WTC11 (cell line): ENCODE results near the gene MED22. TPM values are rescaled to one million over a fixed set of nuclear protein-coding genes. Genes with fewer than 3 reads are reported as not detected.

ENCODE experiments used
- ATAC-seq: fragments of 200-7000 bp; cut with Tn5 transposase; 2 replicates; pipeline ENCODE4 v1.10.0; 2021; ENCODE audit warnings: mild to moderate bottlenecking, moderate library complexity
- CTCF ChIA-PET: fragments of 300-600 bp; sonication (Branson Sonifier 250); formaldehyde crosslinking; loops from one replicate; lab custom pipeline; 2021; ENCODE audit warnings: antibody characterized with exemption; lab: Charles Lee
- POLR2A ChIA-PET: fragments of 350-600 bp; sonication (Branson Sonifier 250); formaldehyde crosslinking; loops from one replicate; lab custom pipeline; 2021; ENCODE audit warnings: antibody characterized with exemption; lab: Charles Lee
- DNase-seq: peaks from one replicate; pipeline ENCODE4 v3.0.0; 2021; ENCODE audit warnings: low spot score
- H3K27ac Mint-ChIP-seq: 2 replicates; pipeline ENCODE4 v1.8.0; 2021; ENCODE audit warnings: mixed read lengths
- H3K27me3 Mint-ChIP-seq: 2 replicates; pipeline ENCODE4 v1.8.0; 2021; ENCODE audit warnings: low read depth, mild to moderate bottlenecking, moderate library complexity, mixed read lengths
- H3K36me3 Mint-ChIP-seq: 2 replicates; pipeline ENCODE4 v1.8.0; 2021; ENCODE audit warnings: mixed read lengths
- H3K4me1 Mint-ChIP-seq: 2 replicates; pipeline ENCODE4 v1.8.0; 2022; ENCODE audit warnings: mixed read lengths
- H3K4me3 Mint-ChIP-seq: 2 replicates; pipeline ENCODE4 v1.8.0; 2021; ENCODE audit warnings: mild to moderate bottlenecking, moderate library complexity, mixed read lengths
- H3K9me3 Mint-ChIP-seq: 2 replicates; pipeline ENCODE4 v1.8.0; 2021; ENCODE audit warnings: mixed read lengths
- ATF3 ChIP-seq: sonication (generic); formaldehyde crosslinking; conservative IDR thresholded peaks from 2 replicates; pipeline ENCODE4 v1.8.1; 2022; ENCODE audit warnings: mild to moderate bottlenecking, missing genetic modification reagents
- ELF4 ChIP-seq: sonication (generic); formaldehyde crosslinking; IDR thresholded peaks from 2 replicates; pipeline ENCODE4 v1.8.1; 2022; ENCODE audit warnings: low read depth, mild to moderate bottlenecking, moderate library complexity, missing genetic modification reagents
- EMX1 ChIP-seq: fragments of 250-450 bp; sonication (Bioruptor Pico); IDR thresholded peaks from 2 replicates; pipeline ENCODE4 v1.8.0; 2021; ENCODE audit warnings: mild to moderate bottlenecking
- RELA ChIP-seq: sonication (generic); formaldehyde crosslinking; IDR thresholded peaks from 2 replicates; pipeline ENCODE4 v1.8.1; 2022; ENCODE audit warnings: missing genetic modification reagents, mild to moderate bottlenecking, borderline replicate concordance
- SMAD3 ChIP-seq: sonication (generic); formaldehyde crosslinking; IDR thresholded peaks from 2 replicates; pipeline ENCODE4 v1.8.0; 2022; ENCODE audit warnings: missing genetic modification reagents, mild to moderate bottlenecking, borderline replicate concordance
- SOX15 ChIP-seq: fragments of 250-450 bp; sonication (Bioruptor Pico); IDR thresholded peaks from 2 replicates; pipeline ENCODE4 v1.9.0; 2021; ENCODE audit warnings: mild to moderate bottlenecking
- ZNF232 ChIP-seq: sonication (generic); formaldehyde crosslinking; IDR thresholded peaks from 2 replicates; pipeline ENCODE4 v1.8.0; 2022; ENCODE audit warnings: mild to moderate bottlenecking, missing genetic modification reagents
- ZSCAN18 ChIP-seq: fragments of 250-450 bp; sonication (Bioruptor Pico); IDR thresholded peaks from 2 replicates; pipeline ENCODE4 v2.1.2; 2022; ENCODE audit warnings: mild to moderate bottlenecking, moderate library complexity
- total RNA-seq: library from RNA; stranded (reverse); gene quantifications from 3 replicates; pipeline ENCODE4 v1.2.3, GENCODE V29; 2021
- TF ChIP-seq, protein P1 (sequence below): sonication (generic); formaldehyde crosslinking; IDR thresholded peaks from 2 replicates; pipeline ENCODE4 v1.8.0; 2022; ENCODE audit warnings: mild to moderate bottlenecking, missing genetic modification reagents
- TF ChIP-seq, protein P2 (sequence below): sonication (generic); formaldehyde crosslinking; IDR thresholded peaks from 2 replicates; pipeline ENCODE4 v1.8.1; 2022; ENCODE audit warnings: mild to moderate bottlenecking, missing genetic modification reagents, moderate library complexity, borderline replicate concordance
- TF ChIP-seq, protein P3 (sequence below): sonication (generic); formaldehyde crosslinking; IDR thresholded peaks from 2 replicates; pipeline ENCODE4 v1.8.0; 2022; ENCODE audit warnings: mild to moderate bottlenecking, missing genetic modification reagents

Gene MED22
- total RNA-seq, 1 experiment from 2014 or later, result 59.5 TPM

- Mint-ChIP-seq H3K27ac (no peak overlapping the region), H3K4me3 (no peak overlapping the region), H3K27me3 (no peaks in the 10 kb centered on the region), H3K36me3 (peaks cover 63% of the 10 kb centered on the region)
- peak; percentile 49 for DNase-seq
- POLR2A ChIA-PET, result interaction anchor here (0.6 to 1.7 kb wide), 2 partner anchors 11 to 12 kb away, joined by 3 to 6 read pairs; no protein-coding TSS in a partner anchor
- TF ChIP-seq ZNF232, result no peak
- TF ChIP-seq, all 79 proteins: peak for 0
- peak; percentile 31 for ATAC-seq
- H3K4me1 Mint-ChIP-seq, result peaks cover 13% of the 10 kb centered on the region
- CTCF ChIA-PET, result interaction anchor here (0.6 to 3.5 kb wide), 47 partner anchors 9 to 494 kb away, joined by 3 to 74 read pairs (median 4); partner anchors contain the start of genes ABO, CACFD1, SLC2A6 and STKLD1
- H3K9me3 Mint-ChIP-seq, result no peaks in the 10 kb centered on the region
Measured at GRCh38 chr9:133342570-133342969, 5.4 kb downstream of the MED22 start.

DNA sequence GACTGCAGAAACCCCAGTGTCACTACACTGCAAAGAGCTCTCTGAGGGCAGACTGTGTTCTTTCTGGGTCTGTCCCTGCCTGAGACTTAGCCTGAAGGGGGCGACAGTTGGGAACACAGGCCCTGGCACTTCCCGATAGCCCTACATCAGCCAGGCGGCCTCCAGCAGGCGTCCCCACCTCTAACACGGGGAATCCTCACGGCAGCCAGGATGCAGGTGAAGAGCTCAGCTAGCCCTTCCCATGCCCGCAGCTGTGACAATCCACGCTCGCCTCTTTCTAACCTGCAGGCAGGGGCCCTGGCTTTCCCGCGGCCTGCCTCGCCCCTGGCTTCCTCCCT lies 5.9 kb downstream of the MED22 start:
- ChIA-PET CTCF (interaction anchor here (0.6 to 3.5 kb wide), 51 partner anchors 8 to 493 kb away, joined by 3 to 74 read pairs (median 4); partner anchors contain the start of genes ABO, CACFD1, SLC2A6 and STKLD1), POLR2A (interaction anchor here (0.6 to 1.7 kb wide), 3 partner anchors 11 to 145 kb away, joined by 3 to 7 read pairs (median 6); no protein-coding TSS in a partner anchor)
- TF ChIP-seq, protein P1, sequence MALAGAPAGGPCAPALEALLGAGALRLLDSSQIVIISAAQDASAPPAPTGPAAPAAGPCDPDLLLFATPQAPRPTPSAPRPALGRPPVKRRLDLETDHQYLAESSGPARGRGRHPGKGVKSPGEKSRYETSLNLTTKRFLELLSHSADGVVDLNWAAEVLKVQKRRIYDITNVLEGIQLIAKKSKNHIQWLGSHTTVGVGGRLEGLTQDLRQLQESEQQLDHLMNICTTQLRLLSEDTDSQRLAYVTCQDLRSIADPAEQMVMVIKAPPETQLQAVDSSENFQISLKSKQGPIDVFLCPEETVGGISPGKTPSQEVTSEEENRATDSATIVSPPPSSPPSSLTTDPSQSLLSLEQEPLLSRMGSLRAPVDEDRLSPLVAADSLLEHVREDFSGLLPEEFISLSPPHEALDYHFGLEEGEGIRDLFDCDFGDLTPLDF, result no peak
- no peak overlapping the region for H3K4me3 Mint-ChIP-seq
- no peaks in the 10 kb centered on the region for H3K27me3 Mint-ChIP-seq
- peaks cover 13% of the 10 kb centered on the region for H3K4me1 Mint-ChIP-seq
- H3K36me3 Mint-ChIP-seq, result peaks cover 63% of the 10 kb centered on the region
- DNase-seq (peak; percentile 75), ATAC-seq (peak; percentile 84)
- peak overlapping the region; percentile 58 for H3K27ac Mint-ChIP-seq
- H3K9me3 Mint-ChIP-seq, result no peaks in the 10 kb centered on the region

DNA sequence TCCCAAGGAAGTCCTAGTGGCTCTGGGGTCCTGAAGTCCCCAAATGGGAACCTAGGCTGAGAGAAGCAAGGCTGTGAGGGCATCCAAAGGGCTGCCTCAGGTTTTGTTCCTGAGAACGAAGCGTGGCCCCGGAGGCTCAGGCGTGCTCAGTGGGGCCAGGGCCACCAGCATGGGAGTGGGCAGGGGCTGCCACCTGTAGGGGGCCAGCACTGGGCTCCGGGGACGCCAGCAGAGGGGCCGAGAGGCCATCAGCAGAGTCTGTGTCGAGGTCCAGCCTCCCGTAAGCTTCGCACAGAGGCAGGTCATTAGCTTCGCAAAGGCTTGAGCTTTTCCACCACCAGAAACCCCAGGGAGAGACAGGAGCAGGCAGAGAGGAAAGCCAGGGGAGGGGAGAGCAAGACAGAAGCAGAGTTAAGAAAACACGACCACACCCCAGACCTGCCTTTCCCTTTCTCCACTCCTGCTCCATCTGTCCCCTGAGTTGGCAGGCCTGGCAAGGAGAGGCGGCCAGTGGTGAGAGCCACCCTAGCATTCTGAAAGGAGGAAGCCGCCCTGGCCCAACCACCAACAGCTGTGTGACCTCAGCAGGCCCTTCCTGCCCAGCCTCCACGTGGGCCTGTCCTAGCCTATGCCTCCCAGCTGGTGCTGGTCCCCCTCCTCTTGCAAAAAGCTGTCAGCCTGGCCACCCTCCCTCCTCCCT lies 6.4 kb downstream of the MED22 start:
- Mint-ChIP-seq H3K27ac (no peak overlapping the region), H3K27me3 (no peaks in the 10 kb centered on the region), H3K4me3 (no peak overlapping the region), H3K4me1 (peaks cover 12% of the 10 kb centered on the region), H3K36me3 (peaks cover 63% of the 10 kb centered on the region), H3K9me3 (no peaks in the 10 kb centered on the region)
- ATAC-seq (no peak), DNase-seq (no peak)
- ChIA-PET CTCF (interaction anchor here (0.6 to 3.5 kb wide), 43 partner anchors 8 to 227 kb away, joined by 3 to 74 read pairs (median 5); partner anchors contain the start of genes ABO, CACFD1, SLC2A6 and STKLD1), POLR2A (interaction anchor here (0.6 to 1.7 kb wide), 3 partner anchors 12 to 145 kb away, joined by 3 to 7 read pairs (median 6); no protein-coding TSS in a partner anchor)
- TF ChIP-seq, protein P2, sequence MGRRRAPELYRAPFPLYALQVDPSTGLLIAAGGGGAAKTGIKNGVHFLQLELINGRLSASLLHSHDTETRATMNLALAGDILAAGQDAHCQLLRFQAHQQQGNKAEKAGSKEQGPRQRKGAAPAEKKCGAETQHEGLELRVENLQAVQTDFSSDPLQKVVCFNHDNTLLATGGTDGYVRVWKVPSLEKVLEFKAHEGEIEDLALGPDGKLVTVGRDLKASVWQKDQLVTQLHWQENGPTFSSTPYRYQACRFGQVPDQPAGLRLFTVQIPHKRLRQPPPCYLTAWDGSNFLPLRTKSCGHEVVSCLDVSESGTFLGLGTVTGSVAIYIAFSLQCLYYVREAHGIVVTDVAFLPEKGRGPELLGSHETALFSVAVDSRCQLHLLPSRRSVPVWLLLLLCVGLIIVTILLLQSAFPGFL, result no peak
- TF ChIP-seq, protein P3, sequence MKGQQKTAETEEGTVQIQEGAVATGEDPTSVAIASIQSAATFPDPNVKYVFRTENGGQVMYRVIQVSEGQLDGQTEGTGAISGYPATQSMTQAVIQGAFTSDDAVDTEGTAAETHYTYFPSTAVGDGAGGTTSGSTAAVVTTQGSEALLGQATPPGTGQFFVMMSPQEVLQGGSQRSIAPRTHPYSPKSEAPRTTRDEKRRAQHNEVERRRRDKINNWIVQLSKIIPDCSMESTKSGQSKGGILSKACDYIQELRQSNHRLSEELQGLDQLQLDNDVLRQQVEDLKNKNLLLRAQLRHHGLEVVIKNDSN (CRISPR knock-in tag), result no peak
- TF ChIP-seq SOX15 (CRISPR knock-in tag), result no peak
- no peak for TF ChIP-seq ZSCAN18 (CRISPR knock-in tag)
- no peak for TF ChIP-seq RELA (CRISPR knock-in tag)
- no peak for TF ChIP-seq ATF3 (CRISPR knock-in tag)
- TF ChIP-seq EMX1, result no peak
- no peak for TF ChIP-seq SMAD3 (CRISPR knock-in tag)
- no peak for TF ChIP-seq ELF4
- TF ChIP-seq, protein P1, result no peak
